CD8-positive, alpha-beta memory T cell (primary cell): ENCODE results near the gene RRAS2. TPM values are rescaled to one million over a fixed set of nuclear protein-coding genes. Genes with fewer than 3 reads are reported as not detected.

Experiments
- CTCF ChIA-PET: fragments of 350-600 bp; sonication (Branson Sonifier 250); formaldehyde crosslinking; loops from one replicate; lab custom pipeline; 2021; ENCODE audit warnings: antibody characterized with exemption; lab: Charles Lee
- POLR2A ChIA-PET: fragments of 350-600 bp; sonication (Branson Sonifier 250); formaldehyde crosslinking; loops from one replicate; lab custom pipeline; 2021; ENCODE audit warnings: antibody characterized with exemption; lab: Charles Lee
- DNase-seq, 5 donors: peaks; one replicate each; pipeline versions ENCODE4 v3.0.0 to v3.0.0-alpha.2; 2020 to 2022; ENCODE audit warnings: mixed read lengths in 1 of 5
- H3K27ac ChIP-seq: one replicate; pipeline ENCODE4 v1.7.0; 2013; ENCODE audit warnings: low read depth, mild to moderate bottlenecking, low read length, moderate library complexity
- H3K27me3 ChIP-seq: 2 replicates; pipeline ENCODE4 v1.7.0; 2013; ENCODE audit warnings: low read length, mild to moderate bottlenecking; ENCODE audit not compliant: insufficient read depth, poor library complexity, severe bottlenecking
- H3K36me3 ChIP-seq: 2 replicates; pipeline ENCODE4 v1.7.0; 2013; ENCODE audit warnings: mild to moderate bottlenecking, low read length, moderate library complexity; ENCODE audit not compliant: insufficient read depth
- H3K4me1 ChIP-seq: 2 replicates; pipeline ENCODE4 v1.7.0; 2013; ENCODE audit warnings: mild to moderate bottlenecking, low read length, moderate library complexity; ENCODE audit not compliant: insufficient read depth
- H3K4me3 ChIP-seq: 2 replicates; pipeline ENCODE4 v1.7.0; 2013; ENCODE audit warnings: mild to moderate bottlenecking, low read length
- H3K9me3 ChIP-seq: 2 replicates; pipeline ENCODE4 v1.7.0; 2013; ENCODE audit warnings: mild to moderate bottlenecking, low read length
- H3K27ac Mint-ChIP-seq, 8 donors: one replicate each; pipeline ENCODE4 v1.8.0; 2020 to 2021; ENCODE audit warnings: mixed read lengths in 8 of 8, mild to moderate bottlenecking in 6 of 8, inconsistent platforms in 3 of 8, moderate library complexity in 3 of 8
- H3K27me3 Mint-ChIP-seq, 2 donors: one replicate each; pipeline ENCODE4 v1.8.0; 2020 to 2021; ENCODE audit warnings: mixed read lengths in 2 of 2, mild to moderate bottlenecking in 1 of 2, moderate library complexity in 1 of 2
- H3K36me3 Mint-ChIP-seq, 3 donors: one replicate each; pipeline ENCODE4 v1.8.0; 2020 to 2021; ENCODE audit warnings: mixed read lengths in 3 of 3, inconsistent platforms in 1 of 3, mild to moderate bottlenecking in 1 of 3
- H3K4me1 Mint-ChIP-seq, 3 donors: one replicate each; pipeline ENCODE4 v1.8.0; 2020 to 2021; ENCODE audit warnings: mixed read lengths in 3 of 3, inconsistent platforms in 1 of 3, mild to moderate bottlenecking in 1 of 3
- H3K4me3 Mint-ChIP-seq, 7 donors: one replicate each; pipeline ENCODE4 v1.8.0; 2020 to 2021; ENCODE audit warnings: mixed read lengths in 7 of 7, mild to moderate bottlenecking in 6 of 7, moderate library complexity in 4 of 7, inconsistent platforms in 2 of 7
- H3K9me3 Mint-ChIP-seq, 5 donors: one replicate each; pipeline ENCODE4 v1.8.0; 2020 to 2022; ENCODE audit warnings: mixed read lengths in 5 of 5, mild to moderate bottlenecking in 3 of 5, moderate library complexity in 2 of 5, inconsistent platforms in 1 of 5
- polyA plus RNA-seq: library from polyadenylated mRNA; unstranded; fragments of 300-500 nt; fragmentation: Illumina TruSeq; gene quantifications from one replicate; pipeline ENCODE4 v1.2.3, GENCODE V29; 2021
- total RNA-seq, 2 experiments: library from RNA; stranded (reverse); gene quantifications; one replicate each; pipeline ENCODE4 v1.2.3, GENCODE V29; 2021

Gene RRAS2
- total and polyA plus RNA-seq, 3 experiments from 2014 or later: 52.6 to 72.6 (median 70.1) TPM

GRCh38 chr11:14327116-14327515, 31.9 kb downstream of the RRAS2 start:
- H3K27me3 ChIP-seq: no peaks in the 10 kb centered on the region
- no peaks in the 10 kb centered on the region for H3K9me3 ChIP-seq
- ChIA-PET POLR2A (no interaction called here), CTCF (interaction anchor here (1.4 kb wide), 1 partner anchor 581 kb away, joined by 4 read pairs; no protein-coding TSS in a partner anchor)
- no peaks in the 10 kb centered on the region for H3K9me3 Mint-ChIP-seq
- peaks cover 63 to 70% (median 65%) of the 10 kb centered on the region in 3 donors for H3K4me1 Mint-ChIP-seq
- peak overlapping the region in 6 of 7 donors; percentile 9 to 61 (median 50) for H3K4me3 Mint-ChIP-seq
- H3K36me3 ChIP-seq: no peaks in the 10 kb centered on the region
- no peak for DNase-seq
- H3K27ac ChIP-seq: no peak overlapping the region
- no peak overlapping the region for H3K4me3 ChIP-seq
- H3K36me3 Mint-ChIP-seq: peaks cover 0 to 4% (median 4%) of the 10 kb centered on the region in 3 donors
- H3K27ac Mint-ChIP-seq: peak overlapping the region in 4 of 8 donors; percentile 13 to 80 (median 43)
- no peaks in the 10 kb centered on the region for H3K27me3 Mint-ChIP-seq
- peaks cover 14% of the 10 kb centered on the region for H3K4me1 ChIP-seq

DNA sequence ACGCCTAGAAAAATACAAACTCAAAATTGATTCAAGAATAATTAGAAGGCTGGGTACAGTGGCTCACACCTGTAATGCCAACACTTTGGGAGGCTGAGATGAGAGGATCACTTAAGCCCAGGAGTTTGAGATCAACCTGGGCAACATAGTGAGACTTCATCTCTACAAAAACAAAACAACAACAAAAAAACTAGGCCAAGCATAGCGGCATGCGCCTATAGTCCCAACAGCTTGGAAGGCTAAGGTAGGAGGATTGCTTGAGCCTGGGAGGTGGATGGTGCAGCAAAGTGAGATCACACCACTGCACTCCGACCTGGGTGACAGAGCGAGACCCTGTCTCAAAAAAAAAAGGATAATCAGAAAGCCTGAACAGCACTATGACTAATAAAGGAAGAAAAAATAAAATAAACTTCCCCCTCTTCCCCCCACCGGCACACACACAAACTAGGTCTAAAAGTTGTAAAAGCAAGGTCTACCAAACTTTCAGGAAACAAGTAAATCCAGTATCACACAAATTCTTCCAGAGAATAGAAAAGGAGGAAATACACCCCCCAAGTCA, 35.8 kb downstream of the RRAS2 start:
- Histone ChIP-seq H3K4me3 (no peak overlapping the region), H3K36me3 (no peaks in the 10 kb centered on the region), H3K4me1 (peaks cover 44% of the 10 kb centered on the region), H3K27ac (no peak overlapping the region), H3K27me3 (no peaks in the 10 kb centered on the region), H3K9me3 (no peaks in the 10 kb centered on the region)
- Mint-ChIP-seq H3K27ac (peak overlapping the region in 7 of 8 donors; percentile 30 to 88 (median 63)), H3K9me3 (no peaks in the 10 kb centered on the region), H3K36me3 (peaks cover 0 to 6% (median 0%) of the 10 kb centered on the region in 3 donors), H3K4me3 (peak overlapping the region in 6 of 7 donors; percentile 5 to 49 (median 32)), H3K4me1 (peaks cover 79 to 87% (median 85%) of the 10 kb centered on the region in 3 donors), H3K27me3 (no peaks in the 10 kb centered on the region)
- POLR2A ChIA-PET: no interaction called here
- no peak for DNase-seq
- CTCF ChIA-PET: no interaction called here

DNA sequence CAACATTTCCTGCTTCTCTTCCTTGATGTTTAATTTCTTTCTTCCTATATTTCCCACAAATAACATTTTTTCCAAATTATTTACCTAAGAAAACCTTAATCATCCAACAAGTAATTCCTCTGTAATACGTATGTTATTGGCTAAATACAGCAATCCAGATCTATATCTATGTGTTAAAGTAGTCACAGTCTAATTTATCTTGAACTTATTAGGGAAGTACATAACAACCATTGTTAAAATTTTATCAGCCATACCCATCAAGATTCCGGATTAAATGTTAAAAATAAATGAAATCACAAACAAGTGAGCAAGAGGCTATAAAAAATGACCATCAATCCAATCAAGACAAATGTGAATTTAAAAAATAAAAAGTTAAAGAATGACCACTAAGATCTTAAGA, 36.5 kb downstream of the RRAS2 start:
- Mint-ChIP-seq H3K27ac (peak overlapping the region in 4 of 8 donors; percentile 63 to 88 (median 70)), H3K9me3 (no peaks in the 10 kb centered on the region), H3K27me3 (no peaks in the 10 kb centered on the region), H3K4me1 (peaks cover 81 to 90% (median 86%) of the 10 kb centered on the region in 3 donors), H3K4me3 (peak overlapping the region in 6 of 7 donors; percentile 5 to 49 (median 30)), H3K36me3 (peaks cover 0 to 6% (median 0%) of the 10 kb centered on the region in 3 donors)
- Histone ChIP-seq H3K4me3 (no peak overlapping the region), H3K36me3 (no peaks in the 10 kb centered on the region), H3K27ac (no peak overlapping the region), H3K27me3 (no peaks in the 10 kb centered on the region), H3K4me1 (peaks cover 43% of the 10 kb centered on the region), H3K9me3 (no peaks in the 10 kb centered on the region)
- ChIA-PET POLR2A (no interaction called here), CTCF (no interaction called here)
- DNase-seq: no peak

DNA sequence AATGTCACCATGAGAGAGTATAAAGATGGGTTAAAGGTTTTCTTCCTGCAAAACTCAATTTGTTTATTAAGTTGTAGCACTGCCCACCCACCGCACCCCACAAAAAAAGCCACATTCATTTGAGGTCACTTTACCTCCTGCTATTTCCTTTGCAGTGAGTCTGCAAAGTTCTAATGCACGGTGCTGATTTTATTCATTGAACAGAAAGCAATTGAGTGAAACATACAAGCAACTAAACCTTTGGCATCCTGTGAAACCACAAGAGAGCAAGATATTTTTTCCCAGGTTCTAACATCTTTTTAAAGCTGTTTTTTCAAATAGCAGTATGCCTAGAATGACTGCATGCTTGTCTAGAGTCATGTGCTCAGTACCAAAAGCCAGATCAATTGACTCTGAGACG, 39.0 kb downstream of the RRAS2 start:
- H3K4me1 Mint-ChIP-seq: peaks cover 81 to 95% (median 90%) of the 10 kb centered on the region in 3 donors
- CTCF ChIA-PET: interaction anchor here (0.9 to 3.5 kb wide), 6 partner anchors 11 to 363 kb away, joined by 3 to 17 read pairs (median 5); no protein-coding TSS in a partner anchor
- peaks cover 0 to 7% (median 0%) of the 10 kb centered on the region in 3 donors for H3K36me3 Mint-ChIP-seq
- peak overlapping the region in 6 of 8 donors; percentile 0 to 63 (median 31) for H3K27ac Mint-ChIP-seq
- DNase-seq: peak; percentile 20 to 71 (median 55)
- no peak overlapping the region for H3K27ac ChIP-seq
- no peaks in the 10 kb centered on the region for H3K27me3 ChIP-seq
- H3K36me3 ChIP-seq: no peaks in the 10 kb centered on the region
- H3K9me3 ChIP-seq: no peaks in the 10 kb centered on the region
- no peaks in the 10 kb centered on the region for H3K27me3 Mint-ChIP-seq
- H3K4me1 ChIP-seq: peaks cover 30% of the 10 kb centered on the region
- H3K9me3 Mint-ChIP-seq: no peaks in the 10 kb centered on the region
- POLR2A ChIA-PET: interaction anchor here (0.6 to 1.1 kb wide), 3 partner anchors 16 to 27 kb away, joined by 3 to 4 read pairs (median 3); no protein-coding TSS in a partner anchor
- H3K4me3 Mint-ChIP-seq: peak overlapping the region; percentile 4 to 71 (median 59)
- H3K4me3 ChIP-seq: no peak overlapping the region

- peaks cover 37% of the 10 kb centered on the region for H3K4me1 ChIP-seq
- H3K36me3 ChIP-seq: no peaks in the 10 kb centered on the region
- H3K9me3 ChIP-seq: no peaks in the 10 kb centered on the region
- H3K27me3 ChIP-seq: no peaks in the 10 kb centered on the region
- Mint-ChIP-seq H3K4me3 (peak overlapping the region in 6 of 7 donors; percentile 40 to 71 (median 46)), H3K27ac (no peak overlapping the region), H3K9me3 (no peaks in the 10 kb centered on the region), H3K4me1 (peaks cover 80 to 92% (median 89%) of the 10 kb centered on the region in 3 donors), H3K36me3 (peaks cover 0 to 7% (median 0%) of the 10 kb centered on the region in 3 donors), H3K27me3 (no peaks in the 10 kb centered on the region)
- no peak overlapping the region for H3K27ac ChIP-seq
- ChIA-PET CTCF (interaction anchor here (1.4 to 3.5 kb wide), 3 partner anchors 10 to 136 kb away, joined by 4 to 17 read pairs (median 4); no protein-coding TSS in a partner anchor), POLR2A (interaction anchor here (0.6 kb wide), 1 partner anchor 58 kb away, joined by 3 read pairs; no protein-coding TSS in a partner anchor)
- no peak overlapping the region for H3K4me3 ChIP-seq
- DNase-seq: no peak
These were observed 40.4 kb downstream of the RRAS2 start for GRCh38 chr11:14318581-14318981.

DNA sequence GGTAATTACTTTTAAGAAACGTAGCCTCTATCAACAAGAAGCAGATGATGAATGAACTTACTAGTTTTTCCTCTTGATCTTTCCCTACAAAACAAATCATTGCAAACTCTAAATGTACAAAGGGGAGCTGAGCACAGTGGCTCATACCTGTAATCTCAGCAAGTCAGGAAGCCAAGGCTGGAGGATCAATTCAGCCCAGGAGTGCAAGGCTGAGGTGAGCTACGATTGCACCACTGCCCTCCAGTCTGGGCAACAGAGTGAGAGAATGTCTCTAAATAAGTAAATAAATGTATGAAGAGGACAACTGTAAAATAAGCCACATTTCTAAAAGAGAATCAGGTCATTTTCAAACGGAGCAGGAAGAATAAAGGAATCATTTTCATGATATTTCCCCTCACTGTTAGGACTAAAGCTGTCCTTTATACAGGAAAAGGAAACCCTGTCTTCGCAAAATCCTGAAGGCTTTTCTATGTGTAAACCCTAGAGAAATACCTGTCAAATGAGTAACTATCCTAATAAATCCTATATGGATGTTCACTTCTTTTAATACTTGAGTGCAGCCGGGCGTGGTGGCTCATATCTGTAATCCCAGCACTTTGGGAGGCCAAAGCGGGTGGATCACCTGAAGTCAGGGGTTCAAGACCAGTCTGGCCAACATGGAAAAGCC, 41.2 kb downstream of the RRAS2 start:
- no peak overlapping the region for H3K27ac ChIP-seq
- H3K27me3 ChIP-seq: no peaks in the 10 kb centered on the region
- H3K4me1 ChIP-seq: peaks cover 45% of the 10 kb centered on the region
- DNase-seq: no peak
- H3K27ac Mint-ChIP-seq: peak overlapping the region in 1 of 8 donors; percentile 18
- no peaks in the 10 kb centered on the region for H3K36me3 ChIP-seq
- peaks cover 0 to 6% (median 0%) of the 10 kb centered on the region in 3 donors for H3K36me3 Mint-ChIP-seq
- H3K4me3 Mint-ChIP-seq: peak overlapping the region in 2 of 7 donors; percentile 33 to 47
- ChIA-PET POLR2A (interaction anchor here (1.2 kb wide), 1 partner anchor 10 kb away, joined by 3 read pairs; no protein-coding TSS in a partner anchor), CTCF (interaction anchor here (1.4 to 3.5 kb wide), 2 partner anchors 9 to 137 kb away, joined by 4 to 17 read pairs; no protein-coding TSS in a partner anchor)
- peaks cover 80 to 92% (median 89%) of the 10 kb centered on the region in 3 donors for H3K4me1 Mint-ChIP-seq
- no peaks in the 10 kb centered on the region for H3K27me3 Mint-ChIP-seq
- no peaks in the 10 kb centered on the region for H3K9me3 ChIP-seq
- no peak overlapping the region for H3K4me3 ChIP-seq
- no peaks in the 10 kb centered on the region for H3K9me3 Mint-ChIP-seq

DNA sequence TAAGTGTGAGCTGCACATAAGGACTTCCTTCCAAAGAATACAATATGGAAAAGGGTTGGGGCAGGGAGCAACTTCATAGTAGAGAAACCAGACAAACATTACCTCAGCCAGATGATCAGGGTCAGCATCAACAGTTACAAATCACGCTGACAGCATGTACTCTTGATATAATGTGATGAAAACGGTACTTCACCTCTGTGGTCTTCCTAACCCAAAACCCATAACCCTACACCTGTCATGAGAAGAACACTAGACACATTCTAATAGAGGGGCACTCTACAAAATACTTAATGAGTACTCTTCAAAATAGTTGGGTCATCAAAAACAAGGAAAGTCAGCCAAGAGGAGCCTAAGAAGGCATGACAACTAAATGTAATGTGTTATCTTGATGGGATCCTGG, 43.9 kb downstream of the RRAS2 start:
- DNase-seq: no peak
- Mint-ChIP-seq H3K36me3 (peaks cover 0 to 2% (median 0%) of the 10 kb centered on the region in 3 donors), H3K4me1 (peaks cover 69 to 76% (median 76%) of the 10 kb centered on the region in 3 donors), H3K4me3 (peak overlapping the region in 2 of 7 donors; percentile 7 to 13), H3K9me3 (no peaks in the 10 kb centered on the region), H3K27ac (peak overlapping the region in 1 of 8 donors; percentile 36), H3K27me3 (no peaks in the 10 kb centered on the region)
- peaks cover 36% of the 10 kb centered on the region for H3K4me1 ChIP-seq
- ChIA-PET CTCF (no interaction called here), POLR2A (no interaction called here)
- H3K27ac ChIP-seq: no peak overlapping the region
- H3K4me3 ChIP-seq: no peak overlapping the region
- no peaks in the 10 kb centered on the region for H3K27me3 ChIP-seq
- H3K9me3 ChIP-seq: no peaks in the 10 kb centered on the region
- no peaks in the 10 kb centered on the region for H3K36me3 ChIP-seq
